ENCODE results near the gene APBA2. TPM values are rescaled to one million over a fixed set of nuclear protein-coding genes. Genes with fewer than 3 reads are reported as not detected.

The APBA2 gene
- total RNA-seq, 6 donors from 2014 or later: 3.2 to 7.9 (median 6.0) TPM

GRCh38 chr15:29150515-29151483 is 265.0 kb downstream of the APBA2 start:
- H3K4me1 ChIP-seq: no peaks in the 10 kb centered on the region
- DNase-seq: no peak

GRCh38 chr15:29151484-29151857 is 265.7 kb downstream of the APBA2 start:
- Histone ChIP-seq H3K36me3 (no peaks in the 10 kb centered on the region), H3K27ac (no peak overlapping the region), H3K4me1 (no peaks in the 10 kb centered on the region), H3K27me3 (no peaks in the 10 kb centered on the region), H3K4me3 (no peak overlapping the region), H3K9me3 (no peaks in the 10 kb centered on the region)
- no peak for DNase-seq
- TF ChIP-seq POLR2A (IDR thresholded peaks at IDR 0.05): no peak
- TF ChIP-seq POLR2AphosphoS5 (IDR thresholded peaks at IDR 0.05): no peak
- TF ChIP-seq EP300 (IDR thresholded peaks at IDR 0.05): no peak
- TF ChIP-seq CTCF (IDR thresholded peaks at IDR 0.05): no peak
- no peak for ATAC-seq (ENCODE audit: low FRiP score in 2 of 2)
- 93 to 94% methylated on average over 10 to 14 of the region's 14 CpGs for WGBS, 2 donors

More at GRCh38 chr15:29150515-29151483, 265.0 kb downstream of the APBA2 start:
- no peaks in the 10 kb centered on the region for H3K9me3 ChIP-seq
- H3K27me3 ChIP-seq: no peaks in the 10 kb centered on the region
- 84 to 88% methylated on average over 15 of the region's 15 CpGs for WGBS, 2 donors
- H3K36me3 ChIP-seq: no peaks in the 10 kb centered on the region
- no peak overlapping the region for H3K4me3 ChIP-seq
- no peak for TF ChIP-seq POLR2A (IDR thresholded peaks at IDR 0.05)
- TF ChIP-seq EP300 (IDR thresholded peaks at IDR 0.05): no peak
- TF ChIP-seq POLR2AphosphoS5 (IDR thresholded peaks at IDR 0.05): no peak
- TF ChIP-seq CTCF (IDR thresholded peaks at IDR 0.05): no peak
- H3K27ac ChIP-seq: no peak overlapping the region
- no peak for ATAC-seq (ENCODE audit: low FRiP score in 2 of 2)

GRCh38 chr15:29156521-29156920 is 270.7 kb downstream of the APBA2 start:
- 93 to 95% methylated on average over 14 of the region's 14 CpGs for WGBS, 2 donors

GRCh38 chr15:29159771-29160455 is 274.1 kb downstream of the APBA2 start:
- Histone ChIP-seq H3K4me3 (no peak overlapping the region), H3K36me3 (no peaks in the 10 kb centered on the region), H3K9me3 (peaks cover 0 to 20% (median 10%) of the 10 kb centered on the region in 4 donors), H3K27ac (no peak overlapping the region), H3K4me1 (no peaks in the 10 kb centered on the region), H3K27me3 (no peaks in the 10 kb centered on the region)
- ATAC-seq (ENCODE audit: low FRiP score in 2 of 2): no peak
- 88 to 97% methylated on average over 20 to 30 of the region's 31 CpGs for WGBS, 2 donors
- no peak for DNase-seq
- TF ChIP-seq POLR2AphosphoS5 (IDR thresholded peaks at IDR 0.05): no peak
- no peak for TF ChIP-seq POLR2A (IDR thresholded peaks at IDR 0.05)
- no peak for TF ChIP-seq EP300 (IDR thresholded peaks at IDR 0.05)
- no peak for TF ChIP-seq CTCF (IDR thresholded peaks at IDR 0.05)

More at GRCh38 chr15:29156521-29156920, 270.7 kb downstream of the APBA2 start:
- Histone ChIP-seq H3K27me3 (no peaks in the 10 kb centered on the region), H3K36me3 (no peaks in the 10 kb centered on the region), H3K9me3 (peaks cover 0 to 8% (median 6%) of the 10 kb centered on the region in 4 donors), H3K4me3 (no peak overlapping the region), H3K27ac (no peak overlapping the region), H3K4me1 (no peaks in the 10 kb centered on the region)
- ATAC-seq (ENCODE audit: low FRiP score in 2 of 2) (no peak), DNase-seq (no peak)
- TF ChIP-seq CTCF (IDR thresholded peaks at IDR 0.05): no peak
- TF ChIP-seq POLR2AphosphoS5 (IDR thresholded peaks at IDR 0.05): no peak
- no peak for TF ChIP-seq POLR2A (IDR thresholded peaks at IDR 0.05)
- TF ChIP-seq EP300 (IDR thresholded peaks at IDR 0.05): no peak

Measured in upper lobe of left lung (tissue), 6 donors.